GM18867 (cell line): ENCODE measurements around the gene TLCD5.

Source experiments
- ATAC-seq: cut with Tn5 transposase; IDR thresholded peaks from one replicate; pipeline ENCODE4 v1.9.1; 2021; ENCODE audit warnings: mild to moderate bottlenecking, moderate library complexity; ENCODE audit not compliant: unreplicated experiment

The TLCD5 gene

DNA sequence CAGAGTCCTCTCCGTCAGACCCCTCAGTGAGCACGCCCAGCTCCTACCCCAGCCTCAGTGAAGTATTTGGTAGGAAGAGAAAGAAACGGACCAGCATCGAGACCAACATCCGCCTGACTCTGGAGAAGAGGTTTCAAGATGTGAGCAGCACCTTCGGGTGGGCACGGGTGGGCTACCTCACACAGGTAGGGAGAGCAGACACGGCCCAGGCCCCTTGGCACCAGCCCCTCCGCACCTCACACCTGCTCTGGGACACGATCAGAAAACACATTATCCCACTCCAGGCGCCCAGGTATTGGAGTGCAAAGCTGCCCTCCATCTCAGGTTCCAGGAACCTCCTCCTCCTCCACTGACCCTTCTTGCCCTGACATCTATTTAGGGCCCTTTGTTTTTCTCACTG is 17.6 kb upstream of the TLCD5 start:
- no peak for ATAC-seq

DNA sequence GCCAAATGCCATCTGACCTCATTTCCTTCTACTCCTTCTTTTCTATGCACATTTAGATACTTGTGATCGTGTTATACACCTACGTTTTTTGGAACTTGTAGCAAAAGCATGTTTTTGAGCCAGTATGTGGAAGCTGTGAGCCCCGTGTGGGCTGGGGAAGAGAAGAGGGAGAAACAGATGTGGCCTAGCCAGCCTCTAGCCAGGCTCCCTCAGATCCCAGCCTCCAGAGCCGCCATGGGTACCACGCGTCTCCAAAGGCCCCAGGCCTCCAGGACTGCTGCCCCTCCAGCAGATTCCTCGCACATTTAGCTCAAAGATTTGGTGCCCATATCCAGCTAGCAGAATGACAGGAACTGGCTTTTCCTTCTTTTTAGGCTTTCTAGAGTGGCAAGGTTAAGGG is 17.0 kb upstream of the TLCD5 start:
- ATAC-seq, result no peak

GRCh38 chr11:120310870-120311269 is 14.2 kb upstream of the TLCD5 start:
- no peak for ATAC-seq

- no peak for ATAC-seq
Observed at GRCh38 chr11:120314861-120315260, 10.2 kb upstream of the TLCD5 start.

- ATAC-seq, result no peak
Observed at GRCh38 chr11:120316880-120317688, 8.0 kb upstream of the TLCD5 start.

DNA sequence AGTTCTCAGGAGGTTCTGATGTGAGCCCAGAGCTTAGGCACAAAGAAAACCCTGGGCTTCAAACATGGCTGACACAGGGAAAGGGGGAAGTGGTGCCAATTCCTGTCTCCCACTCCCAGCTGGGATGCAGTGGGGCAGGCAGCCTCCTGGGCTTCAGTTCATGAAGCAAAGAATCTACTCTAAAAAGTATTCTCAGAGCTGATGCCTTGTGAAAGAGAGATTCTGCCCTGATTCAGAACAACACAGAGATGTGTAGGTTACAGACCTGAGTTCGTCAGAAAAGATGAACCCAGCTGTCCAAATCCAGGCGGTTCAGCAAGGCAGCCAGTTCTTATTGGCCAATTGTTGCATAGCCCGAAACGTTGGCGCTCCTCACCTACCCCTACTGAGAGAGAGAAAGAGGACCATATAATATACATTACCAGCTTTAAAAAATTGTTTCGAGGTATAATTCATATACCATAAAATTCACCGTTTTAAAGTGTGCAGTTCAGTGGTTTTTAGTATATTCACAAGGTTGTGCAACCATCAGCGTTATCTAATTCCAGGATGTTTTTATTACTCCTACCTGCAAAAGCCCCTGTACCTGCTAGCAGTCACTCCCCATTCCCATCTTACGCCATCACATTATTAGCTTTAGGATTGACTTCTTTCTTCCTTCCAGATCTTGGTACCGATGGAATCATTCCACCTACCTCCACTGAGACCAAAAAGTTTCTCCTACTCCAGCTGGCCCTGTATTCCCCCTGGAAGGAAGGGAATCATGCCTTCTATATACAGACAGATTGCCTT is 7.2 kb upstream of the TLCD5 start:
- no peak for ATAC-seq

DNA sequence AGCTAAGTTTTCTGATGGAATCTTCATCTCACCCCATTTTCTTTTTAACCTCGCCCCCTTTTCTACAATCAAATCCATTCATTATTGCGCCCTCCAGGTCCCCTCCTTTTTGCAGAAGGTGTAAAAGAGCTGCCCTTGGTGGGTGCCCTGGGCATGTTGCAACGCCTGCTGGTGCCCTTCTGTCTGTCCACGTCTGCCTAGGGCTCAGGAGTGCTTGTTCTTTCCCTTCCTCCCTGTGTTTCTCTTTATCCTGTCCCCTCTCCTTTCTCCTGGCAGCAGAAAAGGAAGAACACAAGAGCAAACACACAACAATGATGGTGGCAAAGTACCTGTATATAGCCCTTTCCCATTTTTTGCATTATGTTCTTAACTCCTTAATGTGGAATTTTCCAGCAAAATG is 6.2 kb upstream of the TLCD5 start:
- no peak for ATAC-seq

DNA sequence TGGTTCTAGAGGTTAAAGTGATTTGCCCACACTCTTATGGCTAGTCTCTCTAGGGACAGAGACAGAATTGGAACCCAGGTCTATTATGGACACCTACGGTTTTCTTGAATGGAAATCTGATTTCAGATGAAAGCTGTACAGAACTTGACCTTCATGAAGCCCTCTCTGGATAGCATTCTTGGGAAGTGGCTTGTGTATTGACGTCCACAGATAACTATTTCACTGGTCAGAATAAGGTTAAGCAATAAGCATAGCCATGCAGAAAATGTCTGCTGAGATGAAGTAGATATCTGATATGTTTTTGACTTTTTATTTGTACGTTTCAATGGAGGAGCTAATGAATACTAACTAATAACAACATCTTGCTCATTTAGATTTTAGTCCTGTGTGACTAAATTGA is 1.1 kb downstream of the TLCD5 start:
- ATAC-seq, result no peak

DNA sequence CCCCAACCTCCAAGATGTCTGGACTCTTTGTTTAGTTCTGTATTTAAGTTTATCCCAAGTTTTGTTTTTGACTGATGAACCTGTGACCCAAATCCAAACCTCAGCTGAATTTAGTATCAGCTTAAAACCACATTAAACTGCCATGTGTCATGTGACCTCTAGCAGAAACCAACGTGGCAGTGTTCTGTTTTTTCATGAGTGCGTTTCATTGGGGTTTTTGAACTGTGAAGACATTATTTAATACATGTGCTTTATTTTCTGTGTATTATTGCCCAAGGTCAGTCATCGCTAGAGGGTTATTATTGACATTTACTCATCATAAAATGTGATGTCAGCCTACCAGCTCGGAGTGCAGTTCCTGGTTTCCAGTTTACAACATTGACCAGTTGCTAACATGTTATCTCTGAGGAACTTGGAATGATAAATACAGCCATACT is 1.8 kb downstream of the TLCD5 start:
- ATAC-seq, result no peak

DNA sequence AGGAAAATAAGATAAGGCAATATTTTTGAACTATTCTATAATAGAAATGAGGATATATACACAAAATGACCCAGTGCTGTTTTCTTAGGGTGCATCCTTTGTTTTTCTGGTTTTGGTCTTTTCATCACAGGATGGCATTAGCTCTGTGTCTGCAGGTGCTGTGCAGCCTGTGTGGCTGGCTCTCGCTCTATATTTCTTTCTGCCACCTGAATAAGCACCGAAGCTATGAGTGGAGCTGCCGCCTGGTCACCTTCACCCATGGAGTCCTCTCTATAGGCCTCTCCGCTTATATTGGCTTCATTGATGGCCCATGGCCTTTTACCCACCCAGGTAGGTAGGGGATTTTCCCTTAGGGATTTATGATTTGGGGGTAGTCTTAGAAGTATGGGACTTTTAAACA is 2.2 kb downstream of the TLCD5 start:
- ATAC-seq, result no peak

GRCh38 chr11:120329556-120329955 is 4.5 kb downstream of the TLCD5 start:
- no peak for ATAC-seq

DNA sequence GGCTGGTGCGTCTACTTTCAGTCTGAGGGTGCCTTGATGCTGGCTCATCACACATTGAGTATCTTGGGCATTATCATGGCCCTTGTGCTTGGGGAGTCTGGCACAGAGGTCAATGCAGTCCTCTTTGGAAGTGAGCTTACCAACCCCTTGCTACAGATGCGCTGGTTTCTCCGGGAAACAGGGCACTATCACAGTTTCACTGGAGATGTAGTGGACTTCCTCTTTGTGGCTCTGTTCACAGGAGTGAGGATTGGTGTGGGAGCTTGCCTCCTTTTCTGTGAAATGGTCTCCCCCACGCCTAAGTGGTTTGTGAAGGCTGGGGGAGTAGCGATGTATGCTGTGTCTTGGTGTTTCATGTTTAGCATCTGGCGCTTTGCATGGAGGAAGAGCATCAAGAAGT is 4.9 kb downstream of the TLCD5 start:
- no peak for ATAC-seq

DNA sequence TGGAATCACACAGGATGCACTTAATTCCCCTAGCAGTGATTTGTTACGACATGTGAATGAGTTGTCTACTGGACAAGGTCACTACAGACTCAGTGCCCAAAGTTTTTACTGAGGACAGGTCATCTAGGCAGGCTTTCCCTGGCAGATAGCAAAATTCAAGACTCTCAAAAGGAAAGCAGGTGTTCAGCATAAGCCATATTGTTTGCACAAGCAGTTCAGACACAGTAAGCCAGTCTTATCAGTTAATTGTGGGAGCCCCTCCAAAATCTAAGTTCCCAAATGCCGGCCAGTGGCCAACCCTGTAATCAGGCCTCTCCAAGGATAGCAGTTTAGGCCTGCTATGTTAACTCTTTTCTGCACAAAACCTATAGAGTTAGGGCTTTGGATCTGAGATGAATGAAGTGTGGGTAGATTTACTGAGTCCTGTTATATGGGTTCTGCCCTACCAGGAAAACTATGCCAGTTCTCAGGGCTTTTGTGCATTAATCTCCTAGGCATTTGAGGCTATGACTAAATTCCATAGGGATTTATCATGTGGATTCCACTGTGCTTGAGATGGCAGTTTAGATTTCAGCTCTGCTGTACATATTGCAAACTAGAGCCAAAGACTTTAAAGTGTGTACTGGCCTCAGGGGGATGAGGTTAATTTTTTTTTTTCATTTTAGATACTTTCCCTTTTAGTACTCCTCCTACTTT is 6.3 kb downstream of the TLCD5 start:
- ATAC-seq, result no peak

GRCh38 chr11:120332822-120333716 is 8.0 kb downstream of the TLCD5 start:
- no peak for ATAC-seq

DNA sequence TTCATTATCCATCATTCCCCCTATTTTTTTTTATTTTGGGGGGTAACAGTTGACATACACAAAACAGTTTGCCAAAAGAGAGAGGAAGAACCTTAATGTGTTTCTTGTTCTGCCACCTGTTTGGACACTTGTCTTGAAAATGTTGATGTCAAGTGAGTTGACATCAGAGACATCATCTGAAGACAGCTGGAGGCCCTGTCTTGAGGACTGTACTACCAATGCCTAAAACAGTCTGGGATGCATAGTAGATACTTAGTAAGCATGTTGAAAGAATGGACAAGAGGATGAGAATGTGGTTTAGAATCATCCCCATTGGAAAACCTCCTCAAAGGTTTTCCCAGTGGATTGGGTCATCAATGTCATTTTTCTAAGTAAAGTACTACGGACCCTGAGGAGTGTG is 8.7 kb downstream of the TLCD5 start:
- no peak for ATAC-seq

GRCh38 chr11:120334332-120334731 is 9.2 kb downstream of the TLCD5 start:
- ATAC-seq, result no peak

DNA sequence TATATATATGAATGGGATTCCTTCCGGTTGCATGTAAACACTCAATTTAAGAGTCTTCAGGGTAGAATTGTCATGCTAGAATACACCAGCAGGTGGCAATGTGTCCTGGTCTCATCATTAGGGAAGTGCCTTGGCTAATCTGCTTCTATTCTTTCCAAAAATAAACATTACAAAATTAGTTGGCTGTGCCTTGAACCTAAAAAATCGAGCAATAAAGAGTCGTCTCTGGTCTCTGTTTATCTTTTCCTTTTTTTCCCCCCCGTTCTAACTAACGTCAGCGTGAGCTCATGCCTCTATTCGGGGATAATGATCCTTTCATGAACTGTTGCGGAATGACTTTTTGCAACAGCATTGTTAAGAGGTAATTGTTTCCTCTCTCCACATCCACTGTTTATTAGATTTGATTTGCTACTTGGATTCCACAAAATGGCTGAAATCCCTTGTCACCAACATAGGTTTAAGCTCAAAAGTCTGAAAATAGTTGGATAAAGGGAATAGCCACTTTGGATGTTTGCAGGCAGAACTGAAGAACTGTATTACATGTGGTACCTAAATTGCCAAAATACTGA is 9.9 kb downstream of the TLCD5 start:
- peak; percentile 25 for ATAC-seq

GRCh38 chr11:120335556-120335907 is 10.4 kb downstream of the TLCD5 start:
- ATAC-seq, result peak; percentile 21

GRCh38 chr11:120335908-120336640 is 11.0 kb downstream of the TLCD5 start, which contains the start of gene ARHGEF12:
Gene ARHGEF12 (plus strand): TSS chr11:120336413. CDS start chr11:120337244, 831 bp downstream.
- peak; percentile 65 for ATAC-seq
